Coronary artery (tissue), 2 donors: Measurements from ENCODE around the gene ACTR3C.

ENCODE experiments used
- DNase-seq: peaks from one replicate; pipeline ENCODE4 v3.0.0-alpha.2; 2017; ENCODE audit warnings: low spot score
- H3K27ac ChIP-seq, 2 donors: fragments of 200-600 bp; sonication (generic); one replicate each; pipeline ENCODE4 v1.5.1; 2016 to 2019
- H3K4me3 ChIP-seq: fragments of 200-600 bp; sonication (generic); 2 replicates; pipeline ENCODE4 v1.5.1; 2016; ENCODE audit warnings: mild to moderate bottlenecking, moderate library complexity
- TF ChIP-seq, protein P1 (sequence below): fragments of 200-600 bp; sonication (generic); IDR thresholded peaks from one replicate; pipeline ENCODE4 v1.5.1; 2019; ENCODE audit warnings: antibody characterized with exemption

Gene ACTR3C

DNA sequence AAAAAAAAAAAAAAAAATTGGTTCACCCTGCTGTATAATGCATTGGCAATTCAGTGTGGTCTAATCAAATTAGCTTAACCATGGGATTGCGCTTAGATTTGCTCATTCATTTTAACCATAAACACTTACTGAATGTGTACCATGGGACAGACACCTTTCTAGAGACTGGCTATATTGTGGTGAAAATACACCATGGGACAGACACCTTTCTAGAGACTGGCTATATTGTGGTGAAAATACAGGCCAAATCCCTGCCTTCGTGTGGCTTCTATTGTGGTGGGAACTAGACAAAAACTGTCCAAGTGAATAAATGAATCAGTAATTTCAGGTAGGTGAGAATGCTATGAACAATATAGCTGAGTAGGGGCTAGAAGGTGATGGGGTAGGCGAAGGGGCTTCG lies 35.1 kb upstream of the ACTR3C start:
- H3K4me3 ChIP-seq, result no peak overlapping the region
- TF ChIP-seq, protein P1, sequence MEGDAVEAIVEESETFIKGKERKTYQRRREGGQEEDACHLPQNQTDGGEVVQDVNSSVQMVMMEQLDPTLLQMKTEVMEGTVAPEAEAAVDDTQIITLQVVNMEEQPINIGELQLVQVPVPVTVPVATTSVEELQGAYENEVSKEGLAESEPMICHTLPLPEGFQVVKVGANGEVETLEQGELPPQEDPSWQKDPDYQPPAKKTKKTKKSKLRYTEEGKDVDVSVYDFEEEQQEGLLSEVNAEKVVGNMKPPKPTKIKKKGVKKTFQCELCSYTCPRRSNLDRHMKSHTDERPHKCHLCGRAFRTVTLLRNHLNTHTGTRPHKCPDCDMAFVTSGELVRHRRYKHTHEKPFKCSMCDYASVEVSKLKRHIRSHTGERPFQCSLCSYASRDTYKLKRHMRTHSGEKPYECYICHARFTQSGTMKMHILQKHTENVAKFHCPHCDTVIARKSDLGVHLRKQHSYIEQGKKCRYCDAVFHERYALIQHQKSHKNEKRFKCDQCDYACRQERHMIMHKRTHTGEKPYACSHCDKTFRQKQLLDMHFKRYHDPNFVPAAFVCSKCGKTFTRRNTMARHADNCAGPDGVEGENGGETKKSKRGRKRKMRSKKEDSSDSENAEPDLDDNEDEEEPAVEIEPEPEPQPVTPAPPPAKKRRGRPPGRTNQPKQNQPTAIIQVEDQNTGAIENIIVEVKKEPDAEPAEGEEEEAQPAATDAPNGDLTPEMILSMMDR, result no peak
- no peak overlapping the region for H3K27ac ChIP-seq
- DNase-seq, result no peak

DNA sequence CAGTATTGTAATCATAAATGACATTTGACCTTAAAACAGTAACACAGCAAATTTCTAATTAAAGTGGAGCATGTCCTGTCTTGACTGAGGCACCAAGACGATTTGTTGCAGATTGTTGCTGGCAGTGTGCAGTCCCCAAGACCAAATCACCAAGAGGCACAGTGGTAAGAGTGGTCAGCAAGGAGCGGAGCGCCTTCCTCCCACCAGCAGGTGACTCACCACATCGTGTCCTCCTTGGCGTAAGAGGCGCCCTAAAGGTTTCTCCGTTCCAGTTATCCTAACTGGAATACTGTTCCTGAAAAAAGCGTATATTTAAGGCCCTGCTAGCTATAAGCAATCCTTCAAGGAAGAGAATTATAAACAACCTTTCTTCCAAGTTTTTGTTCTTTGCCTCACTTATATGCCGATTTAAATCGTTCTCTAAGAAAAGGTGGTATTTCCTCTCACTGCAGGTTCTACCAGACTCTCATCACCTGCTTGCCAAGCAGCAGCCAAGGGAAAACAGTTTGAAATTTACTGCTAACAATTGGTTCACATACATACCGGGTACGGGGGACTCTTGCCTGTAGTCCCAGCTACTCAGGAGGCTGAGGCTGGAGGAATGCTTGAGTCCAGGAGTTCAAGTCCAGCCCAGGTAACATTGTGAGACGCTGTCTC lies 34.6 kb upstream of the ACTR3C start:
- H3K4me3 ChIP-seq, result no peak overlapping the region
- no peak overlapping the region for H3K27ac ChIP-seq
- TF ChIP-seq, protein P1, result no peak
- DNase-seq, result no peak

DNA sequence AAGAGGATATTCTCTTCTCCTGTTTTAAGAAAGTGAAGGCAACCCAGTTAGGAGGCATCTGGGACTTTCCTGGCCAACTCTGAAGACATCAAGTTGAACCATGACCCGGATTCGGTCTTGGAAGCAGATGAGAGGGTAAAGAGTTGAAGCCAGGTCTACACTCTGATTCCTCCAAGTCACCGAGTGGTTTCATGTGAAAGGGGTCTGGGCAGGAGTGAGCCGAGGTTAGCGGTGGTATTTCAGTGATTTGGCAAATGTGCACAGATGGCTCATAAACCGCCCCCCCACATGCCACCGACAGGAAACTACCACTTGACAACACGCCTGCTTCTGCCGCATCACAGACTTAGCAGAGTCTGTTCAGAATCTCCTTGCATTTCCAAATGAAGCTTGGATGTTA lies 33.9 kb upstream of the ACTR3C start:
- no peak for DNase-seq
- no peak overlapping the region for H3K4me3 ChIP-seq
- H3K27ac ChIP-seq, result no peak overlapping the region
- TF ChIP-seq, protein P1, result no peak

- H3K4me3 ChIP-seq, result no peak overlapping the region
- TF ChIP-seq, protein P1, result peak; percentile 36
- no peak overlapping the region for H3K27ac ChIP-seq
- no peak for DNase-seq
Observed at GRCh38 chr7:150356265-150356897, 33.0 kb upstream of the ACTR3C start.

DNA sequence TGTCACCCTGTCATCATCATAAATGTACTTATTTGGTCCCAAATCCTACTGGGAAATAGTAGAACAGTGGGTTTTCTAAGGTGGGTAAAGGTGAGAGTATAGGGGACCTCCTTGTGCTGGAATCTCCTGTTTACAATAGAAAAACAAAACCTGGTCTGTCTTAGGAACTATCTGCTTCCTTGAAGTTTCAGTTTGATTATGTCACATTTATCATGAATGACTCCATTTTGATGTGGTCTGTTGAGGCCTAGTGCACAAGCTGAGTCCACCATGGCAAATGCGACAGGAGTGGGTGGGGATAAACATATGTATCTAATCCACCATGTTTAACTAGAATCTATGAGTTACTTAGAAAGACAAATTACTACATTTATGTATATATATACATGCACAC lies 32.3 kb upstream of the ACTR3C start:
- no peak overlapping the region for H3K4me3 ChIP-seq
- no peak overlapping the region for H3K27ac ChIP-seq
- TF ChIP-seq, protein P1, result no peak
- no peak for DNase-seq

- no peak for DNase-seq
- TF ChIP-seq, protein P1, result no peak
- Histone ChIP-seq H3K27ac (no peak overlapping the region), H3K4me3 (no peak overlapping the region)
Observed at GRCh38 chr7:150351587-150352194, 28.3 kb upstream of the ACTR3C start.

GRCh38 chr7:150346922-150347321 lies 23.6 kb upstream of the ACTR3C start:
- TF ChIP-seq, protein P1, result no peak
- DNase-seq, result no peak
- H3K27ac ChIP-seq, result no peak overlapping the region
- H3K4me3 ChIP-seq, result no peak overlapping the region
